HEK293 (cell line): ENCODE data around the gene B3GALNT1.

Source experiments
- CTCF ChIA-PET: fragments of 350-600 bp; formaldehyde crosslinking; extraction: SDS; loops from one replicate; lab custom pipeline; 2021; ENCODE audit warnings: antibody characterized with exemption; lab: Yijun Ruan, JAX
- POLR2A ChIA-PET: fragments of 300-600 bp; formaldehyde crosslinking; extraction: SDS; loops from one replicate; lab custom pipeline; 2020; ENCODE audit warnings: antibody characterized with exemption, inconsistent platforms; lab: Yijun Ruan, JAX
- H3K27ac ChIP-seq: fragments of 200-500 bp; sonication (Bioruptor generic); 2 replicates; pipeline ENCODE4 v1.5.1; 2014; ENCODE audit warnings: low read depth, low read length, control low read depth, inconsistent platforms; ENCODE audit errors: extremely low read depth
- H3K36me3 ChIP-seq, 2 experiments: fragments of 200-500 bp in 1 of 2; sonication (Bioruptor generic) in 1 of 2; 1 replicate in 1 of 2; 2 replicates in 1 of 2; pipeline ENCODE4 v1.5.1; 2014 to 2017; ENCODE audit warnings: inconsistent platforms in 2 of 2, low read length in 2 of 2; ENCODE audit not compliant: control insufficient read depth in 2 of 2, insufficient read depth in 1 of 2
- H3K4me1 ChIP-seq: fragments of 200-500 bp; sonication (Bioruptor generic); 2 replicates; pipeline ENCODE4 v1.5.1; 2014; ENCODE audit warnings: mild to moderate bottlenecking, low read length, inconsistent platforms; ENCODE audit not compliant: control insufficient read depth, insufficient read depth
- H3K4me3 ChIP-seq: 2 replicates; pipeline ENCODE4 v1.5.1; 2011; ENCODE audit warnings: low read depth, mild to moderate bottlenecking, control low read depth, low read length, moderate library complexity
- H3K9me3 ChIP-seq: fragments of 200-500 bp; sonication (Bioruptor generic); 2 replicates; pipeline ENCODE4 v1.5.1; 2014; ENCODE audit warnings: low read depth, low read length, inconsistent platforms; ENCODE audit not compliant: control insufficient read depth, insufficient read depth
- GLI4 ChIP-seq: fragments of 450-650 bp; formaldehyde crosslinking; IDR thresholded peaks from 2 replicates; pipeline ENCODE4 v1.5.1; 2016; ENCODE audit warnings: missing biosample characterization, missing genetic modification characterization
- MYNN ChIP-seq: fragments of 450-650 bp; formaldehyde crosslinking; IDR thresholded peaks from 2 replicates; pipeline ENCODE4 v1.5.1; 2016; ENCODE audit warnings: missing biosample characterization, missing genetic modification characterization, borderline replicate concordance
- SP3 ChIP-seq: fragments of 450-650 bp; formaldehyde crosslinking; IDR thresholded peaks from 2 replicates; pipeline ENCODE4 v1.5.1; 2016; ENCODE audit warnings: missing biosample characterization, missing genetic modification characterization
- ZNF132 ChIP-seq: fragments of 450-650 bp; formaldehyde crosslinking; IDR thresholded peaks from 2 replicates; pipeline ENCODE4 v1.5.1; 2017; ENCODE audit warnings: missing biosample characterization, missing genetic modification characterization, borderline replicate concordance
- ZNF140 ChIP-seq: fragments of 450-650 bp; formaldehyde crosslinking; IDR thresholded peaks from 2 replicates; pipeline ENCODE4 v1.5.1; 2016; ENCODE audit warnings: missing biosample characterization, missing genetic modification characterization
- ZNF146 ChIP-seq: fragments of 450-650 bp; formaldehyde crosslinking; IDR thresholded peaks from 2 replicates; pipeline ENCODE4 v1.5.1; 2016; ENCODE audit warnings: missing biosample characterization, missing genetic modification characterization
- ZNF571 ChIP-seq: fragments of 450-650 bp; formaldehyde crosslinking; IDR thresholded peaks from 2 replicates; pipeline ENCODE4 v1.5.0; 2017; ENCODE audit warnings: missing biosample characterization, missing genetic modification characterization
- ZNF624 ChIP-seq: fragments of 450-650 bp; formaldehyde crosslinking; IDR thresholded peaks from 2 replicates; pipeline ENCODE4 v1.5.1; 2017; ENCODE audit warnings: missing biosample characterization, missing genetic modification characterization
- TF ChIP-seq, protein P1 (sequence below): fragments of 450-650 bp; formaldehyde crosslinking; IDR thresholded peaks from 2 replicates; pipeline ENCODE4 v1.5.1; 2017; ENCODE audit warnings: missing biosample characterization, missing genetic modification characterization
- TF ChIP-seq, protein P2 (sequence below): fragments of 450-650 bp; formaldehyde crosslinking; IDR thresholded peaks from 2 replicates; pipeline ENCODE4 v1.5.1; 2016; ENCODE audit warnings: missing biosample characterization, missing genetic modification characterization, low read depth
- TF ChIP-seq, protein P3 (sequence below): fragments of 450-650 bp; formaldehyde crosslinking; IDR thresholded peaks from 2 replicates; pipeline ENCODE4 v1.5.1; 2016; ENCODE audit warnings: missing biosample characterization, missing genetic modification characterization
- TF ChIP-seq, protein P4 (sequence below): fragments of 450-650 bp; formaldehyde crosslinking; IDR thresholded peaks from 2 replicates; pipeline ENCODE4 v1.5.1; 2016; ENCODE audit warnings: missing biosample characterization, missing genetic modification characterization
- TF ChIP-seq, protein P5 (sequence below): fragments of 450-650 bp; formaldehyde crosslinking; IDR thresholded peaks from 2 replicates; pipeline ENCODE4 v1.5.0; 2017; ENCODE audit warnings: missing biosample characterization, missing genetic modification characterization, borderline replicate concordance
- TF ChIP-seq, protein P6 (sequence below): fragments of 450-650 bp; formaldehyde crosslinking; IDR thresholded peaks from 2 replicates; pipeline ENCODE4 v1.5.1; 2016; ENCODE audit warnings: missing biosample characterization, missing genetic modification characterization
- TF ChIP-seq, protein P7 (sequence below): fragments of 450-650 bp; formaldehyde crosslinking; conservative IDR thresholded peaks from 2 replicates; pipeline ENCODE4 v1.5.1; 2016; ENCODE audit warnings: low read depth, missing biosample characterization, missing genetic modification characterization
- TF ChIP-seq, protein P8 (sequence below): fragments of 450-650 bp; formaldehyde crosslinking; IDR thresholded peaks from 2 replicates; pipeline ENCODE4 v1.5.1; 2016; ENCODE audit warnings: missing biosample characterization, missing genetic modification characterization, borderline replicate concordance

Gene B3GALNT1

DNA sequence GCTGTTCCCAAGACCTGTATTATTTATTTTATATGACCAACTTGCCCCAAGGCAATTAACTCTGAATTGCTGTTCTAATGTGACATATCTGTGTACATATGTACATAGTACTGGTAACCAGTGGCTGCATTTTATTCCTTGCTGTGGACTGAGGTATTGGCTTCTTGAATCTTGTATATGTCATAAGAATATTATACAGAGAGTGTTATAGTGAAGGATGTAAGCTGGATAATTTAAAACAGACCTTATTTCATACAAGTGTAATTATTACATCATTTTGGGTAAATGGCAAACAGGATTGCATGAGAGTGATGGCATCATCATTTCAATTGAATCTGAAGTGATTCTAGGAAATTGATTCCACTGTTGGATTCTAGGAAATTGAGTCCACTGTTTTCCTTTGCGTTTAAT, 32.9 kb downstream of the B3GALNT1 start:
- no peaks in the 10 kb centered on the region for H3K9me3 ChIP-seq
- TF ChIP-seq, protein P1, sequence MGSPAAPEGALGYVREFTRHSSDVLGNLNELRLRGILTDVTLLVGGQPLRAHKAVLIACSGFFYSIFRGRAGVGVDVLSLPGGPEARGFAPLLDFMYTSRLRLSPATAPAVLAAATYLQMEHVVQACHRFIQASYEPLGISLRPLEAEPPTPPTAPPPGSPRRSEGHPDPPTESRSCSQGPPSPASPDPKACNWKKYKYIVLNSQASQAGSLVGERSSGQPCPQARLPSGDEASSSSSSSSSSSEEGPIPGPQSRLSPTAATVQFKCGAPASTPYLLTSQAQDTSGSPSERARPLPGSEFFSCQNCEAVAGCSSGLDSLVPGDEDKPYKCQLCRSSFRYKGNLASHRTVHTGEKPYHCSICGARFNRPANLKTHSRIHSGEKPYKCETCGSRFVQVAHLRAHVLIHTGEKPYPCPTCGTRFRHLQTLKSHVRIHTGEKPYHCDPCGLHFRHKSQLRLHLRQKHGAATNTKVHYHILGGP (tag by site-specific recombination), result peak; percentile 91
- TF ChIP-seq, protein P2, sequence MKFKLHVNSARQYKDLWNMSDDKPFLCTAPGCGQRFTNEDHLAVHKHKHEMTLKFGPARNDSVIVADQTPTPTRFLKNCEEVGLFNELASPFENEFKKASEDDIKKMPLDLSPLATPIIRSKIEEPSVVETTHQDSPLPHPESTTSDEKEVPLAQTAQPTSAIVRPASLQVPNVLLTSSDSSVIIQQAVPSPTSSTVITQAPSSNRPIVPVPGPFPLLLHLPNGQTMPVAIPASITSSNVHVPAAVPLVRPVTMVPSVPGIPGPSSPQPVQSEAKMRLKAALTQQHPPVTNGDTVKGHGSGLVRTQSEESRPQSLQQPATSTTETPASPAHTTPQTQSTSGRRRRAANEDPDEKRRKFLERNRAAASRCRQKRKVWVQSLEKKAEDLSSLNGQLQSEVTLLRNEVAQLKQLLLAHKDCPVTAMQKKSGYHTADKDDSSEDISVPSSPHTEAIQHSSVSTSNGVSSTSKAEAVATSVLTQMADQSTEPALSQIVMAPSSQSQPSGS, result 0 out of 2 replicates have a peak, but pooled peaks have one; percentile 25
- TF ChIP-seq ZNF146 (tag by site-specific recombination), result no peak
- TF ChIP-seq, protein P3, sequence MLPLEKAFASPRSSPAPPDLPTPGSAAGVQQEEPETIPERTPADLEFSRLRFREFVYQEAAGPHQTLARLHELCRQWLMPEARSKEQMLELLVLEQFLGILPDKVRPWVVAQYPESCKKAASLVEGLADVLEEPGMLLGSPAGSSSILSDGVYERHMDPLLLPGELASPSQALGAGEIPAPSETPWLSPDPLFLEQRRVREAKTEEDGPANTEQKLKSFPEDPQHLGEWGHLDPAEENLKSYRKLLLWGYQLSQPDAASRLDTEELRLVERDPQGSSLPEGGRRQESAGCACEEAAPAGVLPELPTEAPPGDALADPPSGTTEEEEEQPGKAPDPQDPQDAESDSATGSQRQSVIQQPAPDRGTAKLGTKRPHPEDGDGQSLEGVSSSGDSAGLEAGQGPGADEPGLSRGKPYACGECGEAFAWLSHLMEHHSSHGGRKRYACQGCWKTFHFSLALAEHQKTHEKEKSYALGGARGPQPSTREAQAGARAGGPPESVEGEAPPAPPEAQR (tag by site-specific recombination), result no peak
- CTCF ChIA-PET, result interaction anchor here (0.6 kb wide), 1 partner anchor 86 kb away, joined by 3 read pairs; no protein-coding TSS in a partner anchor
- no peaks in the 10 kb centered on the region for H3K4me1 ChIP-seq
- H3K36me3 ChIP-seq, result peaks cover 0 to 4% of the 10 kb centered on the region in 2 experiments; a peak in 1 of 3 replicates
- POLR2A ChIA-PET, result no interaction called here
- no peak overlapping the region for H3K4me3 ChIP-seq
- H3K27ac ChIP-seq, result no peak overlapping the region

DNA sequence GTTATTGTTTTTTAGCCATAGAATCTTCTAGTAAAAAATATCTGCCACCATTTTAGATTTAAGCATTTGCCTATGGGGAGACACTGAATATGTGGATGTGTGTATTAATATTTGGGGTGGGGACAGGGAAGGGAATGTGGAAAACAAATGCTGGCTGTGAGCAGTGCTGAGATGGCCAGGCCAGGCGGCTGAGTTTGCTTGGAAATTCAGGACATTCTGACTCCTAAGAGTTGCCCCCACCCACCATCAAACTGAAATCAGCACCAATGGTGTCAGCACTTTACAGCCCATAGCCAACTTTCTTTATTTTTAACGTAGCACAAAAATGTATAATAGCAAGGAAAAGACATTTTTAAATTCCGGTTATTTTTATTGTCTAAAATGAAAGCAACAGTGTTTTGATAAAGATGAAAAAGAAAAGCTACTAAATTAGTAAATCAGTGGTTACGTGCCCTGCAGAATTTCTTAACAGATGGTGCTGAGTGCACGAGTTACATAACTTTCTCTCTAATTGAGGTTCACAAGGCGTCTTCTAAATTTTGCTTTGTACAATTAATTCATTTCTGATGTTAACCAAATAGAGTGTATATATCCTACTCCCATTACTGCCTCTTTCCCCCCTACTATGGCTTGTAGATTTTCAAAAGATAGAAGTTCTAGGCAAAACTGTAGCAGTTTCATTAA, 34.0 kb downstream of the B3GALNT1 start:
- POLR2A ChIA-PET, result no interaction called here
- no peaks in the 10 kb centered on the region for H3K9me3 ChIP-seq
- H3K4me3 ChIP-seq, result no peak overlapping the region
- CTCF ChIA-PET, result interaction anchor here (0.6 kb wide), 2 partner anchors 87 to 95 kb away, joined by 3 read pairs; no protein-coding TSS in a partner anchor
- H3K4me1 ChIP-seq, result no peaks in the 10 kb centered on the region
- H3K27ac ChIP-seq, result no peak overlapping the region
- peaks cover 0 to 4% of the 10 kb centered on the region in 2 experiments; a peak in 1 of 3 replicates for H3K36me3 ChIP-seq
- TF ChIP-seq, protein P4, sequence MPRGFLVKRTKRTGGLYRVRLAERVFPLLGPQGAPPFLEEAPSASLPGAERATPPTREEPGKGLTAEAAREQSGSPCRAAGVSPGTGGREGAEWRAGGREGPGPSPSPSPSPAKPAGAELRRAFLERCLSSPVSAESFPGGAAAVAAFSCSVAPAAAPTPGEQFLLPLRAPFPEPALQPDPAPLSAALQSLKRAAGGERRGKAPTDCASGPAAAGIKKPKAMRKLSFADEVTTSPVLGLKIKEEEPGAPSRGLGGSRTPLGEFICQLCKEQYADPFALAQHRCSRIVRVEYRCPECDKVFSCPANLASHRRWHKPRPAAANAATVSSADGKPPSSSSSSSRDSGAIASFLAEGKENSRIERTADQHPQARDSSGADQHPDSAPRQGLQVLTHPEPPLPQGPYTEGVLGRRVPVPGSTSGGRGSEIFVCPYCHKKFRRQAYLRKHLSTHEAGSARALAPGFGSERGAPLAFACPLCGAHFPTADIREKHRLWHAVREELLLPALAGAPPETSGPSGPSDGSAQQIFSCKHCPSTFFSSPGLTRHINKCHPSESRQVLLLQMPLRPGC (tag by site-specific recombination), result no peak
- TF ChIP-seq, protein P5, sequence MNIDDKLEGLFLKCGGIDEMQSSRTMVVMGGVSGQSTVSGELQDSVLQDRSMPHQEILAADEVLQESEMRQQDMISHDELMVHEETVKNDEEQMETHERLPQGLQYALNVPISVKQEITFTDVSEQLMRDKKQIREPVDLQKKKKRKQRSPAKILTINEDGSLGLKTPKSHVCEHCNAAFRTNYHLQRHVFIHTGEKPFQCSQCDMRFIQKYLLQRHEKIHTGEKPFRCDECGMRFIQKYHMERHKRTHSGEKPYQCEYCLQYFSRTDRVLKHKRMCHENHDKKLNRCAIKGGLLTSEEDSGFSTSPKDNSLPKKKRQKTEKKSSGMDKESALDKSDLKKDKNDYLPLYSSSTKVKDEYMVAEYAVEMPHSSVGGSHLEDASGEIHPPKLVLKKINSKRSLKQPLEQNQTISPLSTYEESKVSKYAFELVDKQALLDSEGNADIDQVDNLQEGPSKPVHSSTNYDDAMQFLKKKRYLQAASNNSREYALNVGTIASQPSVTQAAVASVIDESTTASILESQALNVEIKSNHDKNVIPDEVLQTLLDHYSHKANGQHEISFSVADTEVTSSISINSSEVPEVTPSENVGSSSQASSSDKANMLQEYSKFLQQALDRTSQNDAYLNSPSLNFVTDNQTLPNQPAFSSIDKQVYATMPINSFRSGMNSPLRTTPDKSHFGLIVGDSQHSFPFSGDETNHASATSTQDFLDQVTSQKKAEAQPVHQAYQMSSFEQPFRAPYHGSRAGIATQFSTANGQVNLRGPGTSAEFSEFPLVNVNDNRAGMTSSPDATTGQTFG (tag by site-specific recombination), result no peak
- TF ChIP-seq ZNF624 (no peak), MYNN (tag by site-specific recombination) (no peak), ZNF140 (tag by site-specific recombination) (no peak), ZNF132 (no peak), ZNF571 (tag by site-specific recombination) (no peak), SP3 (no peak), GLI4 (tag by site-specific recombination) (no peak)
- TF ChIP-seq, protein P6, sequence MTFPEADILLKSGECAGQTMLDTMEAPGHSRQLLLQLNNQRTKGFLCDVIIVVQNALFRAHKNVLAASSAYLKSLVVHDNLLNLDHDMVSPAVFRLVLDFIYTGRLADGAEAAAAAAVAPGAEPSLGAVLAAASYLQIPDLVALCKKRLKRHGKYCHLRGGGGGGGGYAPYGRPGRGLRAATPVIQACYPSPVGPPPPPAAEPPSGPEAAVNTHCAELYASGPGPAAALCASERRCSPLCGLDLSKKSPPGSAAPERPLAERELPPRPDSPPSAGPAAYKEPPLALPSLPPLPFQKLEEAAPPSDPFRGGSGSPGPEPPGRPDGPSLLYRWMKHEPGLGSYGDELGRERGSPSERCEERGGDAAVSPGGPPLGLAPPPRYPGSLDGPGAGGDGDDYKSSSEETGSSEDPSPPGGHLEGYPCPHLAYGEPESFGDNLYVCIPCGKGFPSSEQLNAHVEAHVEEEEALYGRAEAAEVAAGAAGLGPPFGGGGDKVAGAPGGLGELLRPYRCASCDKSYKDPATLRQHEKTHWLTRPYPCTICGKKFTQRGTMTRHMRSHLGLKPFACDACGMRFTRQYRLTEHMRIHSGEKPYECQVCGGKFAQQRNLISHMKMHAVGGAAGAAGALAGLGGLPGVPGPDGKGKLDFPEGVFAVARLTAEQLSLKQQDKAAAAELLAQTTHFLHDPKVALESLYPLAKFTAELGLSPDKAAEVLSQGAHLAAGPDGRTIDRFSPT (tag by site-specific recombination), result no peak
- TF ChIP-seq, protein P7, sequence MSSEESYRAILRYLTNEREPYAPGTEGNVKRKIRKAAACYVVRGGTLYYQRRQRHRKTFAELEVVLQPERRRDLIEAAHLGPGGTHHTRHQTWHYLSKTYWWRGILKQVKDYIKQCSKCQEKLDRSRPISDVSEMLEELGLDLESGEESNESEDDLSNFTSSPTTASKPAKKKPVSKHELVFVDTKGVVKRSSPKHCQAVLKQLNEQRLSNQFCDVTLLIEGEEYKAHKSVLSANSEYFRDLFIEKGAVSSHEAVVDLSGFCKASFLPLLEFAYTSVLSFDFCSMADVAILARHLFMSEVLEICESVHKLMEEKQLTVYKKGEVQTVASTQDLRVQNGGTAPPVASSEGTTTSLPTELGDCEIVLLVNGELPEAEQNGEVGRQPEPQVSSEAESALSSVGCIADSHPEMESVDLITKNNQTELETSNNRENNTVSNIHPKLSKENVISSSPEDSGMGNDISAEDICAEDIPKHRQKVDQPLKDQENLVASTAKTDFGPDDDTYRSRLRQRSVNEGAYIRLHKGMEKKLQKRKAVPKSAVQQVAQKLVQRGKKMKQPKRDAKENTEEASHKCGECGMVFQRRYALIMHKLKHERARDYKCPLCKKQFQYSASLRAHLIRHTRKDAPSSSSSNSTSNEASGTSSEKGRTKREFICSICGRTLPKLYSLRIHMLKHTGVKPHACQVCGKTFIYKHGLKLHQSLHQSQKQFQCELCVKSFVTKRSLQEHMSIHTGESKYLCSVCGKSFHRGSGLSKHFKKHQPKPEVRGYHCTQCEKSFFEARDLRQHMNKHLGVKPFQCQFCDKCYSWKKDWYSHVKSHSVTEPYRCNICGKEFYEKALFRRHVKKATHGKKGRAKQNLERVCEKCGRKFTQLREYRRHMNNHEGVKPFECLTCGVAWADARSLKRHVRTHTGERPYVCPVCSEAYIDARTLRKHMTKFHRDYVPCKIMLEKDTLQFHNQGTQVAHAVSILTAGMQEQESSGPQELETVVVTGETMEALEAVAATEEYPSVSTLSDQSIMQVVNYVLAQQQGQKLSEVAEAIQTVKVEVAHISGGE (tag by site-specific recombination), result no peak
- TF ChIP-seq, protein P8, sequence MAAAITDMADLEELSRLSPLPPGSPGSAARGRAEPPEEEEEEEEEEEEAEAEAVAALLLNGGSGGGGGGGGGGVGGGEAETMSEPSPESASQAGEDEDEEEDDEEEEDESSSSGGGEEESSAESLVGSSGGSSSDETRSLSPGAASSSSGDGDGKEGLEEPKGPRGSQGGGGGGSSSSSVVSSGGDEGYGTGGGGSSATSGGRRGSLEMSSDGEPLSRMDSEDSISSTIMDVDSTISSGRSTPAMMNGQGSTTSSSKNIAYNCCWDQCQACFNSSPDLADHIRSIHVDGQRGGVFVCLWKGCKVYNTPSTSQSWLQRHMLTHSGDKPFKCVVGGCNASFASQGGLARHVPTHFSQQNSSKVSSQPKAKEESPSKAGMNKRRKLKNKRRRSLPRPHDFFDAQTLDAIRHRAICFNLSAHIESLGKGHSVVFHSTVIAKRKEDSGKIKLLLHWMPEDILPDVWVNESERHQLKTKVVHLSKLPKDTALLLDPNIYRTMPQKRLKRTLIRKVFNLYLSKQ, result no peak
